GM21423 (cell line): ENCODE results near the gene NDUFAB1.
"Not testable (repeated sequence)": the region's sequence is repeated elsewhere in the genome, so short reads cannot be mapped to it uniquely, and the experiment has no call there.

ENCODE experiments used
- ATAC-seq: cut with Tn5 transposase; IDR thresholded peaks from one replicate; pipeline ENCODE4 v1.9.1; 2021; ENCODE audit warnings: mild to moderate bottlenecking, moderate library complexity; ENCODE audit not compliant: unreplicated experiment

Gene NDUFAB1

GRCh38 chr16:23595951-23596720, at the start of gene NDUFAB1:
Gene NDUFAB1 (minus strand): TSS chr16:23596316. CDS start chr16:23596290, 26 bp downstream.
- ATAC-seq, result peak; percentile 92

- ATAC-seq, result no peak
These were observed 46.2 kb upstream of the NDUFAB1 start for GRCh38 chr16:23642246-23642774.

GRCh38 chr16:23640931-23641765, 45.0 kb upstream of the NDUFAB1 start, which contains the start of the genes DCTN5 and PALB2:
Gene DCTN5 (plus strand): TSS chr16:23641466. CDS start chr16:23641543, 77 bp downstream.
Gene PALB2 (minus strand): TSS chr16:23641310. CDS start chr16:23641157, 153 bp downstream.
- peak; percentile 95 for ATAC-seq

GRCh38 chr16:23640615-23640930, 44.5 kb upstream of the NDUFAB1 start:
- no peak for ATAC-seq

- no peak for ATAC-seq
These were observed 39.8 kb upstream of the NDUFAB1 start for GRCh38 chr16:23635958-23636357.

GRCh38 chr16:23634461-23635036, 38.4 kb upstream of the NDUFAB1 start:
- no peak for ATAC-seq

GRCh38 chr16:23631874-23632273, 35.8 kb upstream of the NDUFAB1 start:
- not testable (repeated sequence) for ATAC-seq

GRCh38 chr16:23629516-23629915, 33.4 kb upstream of the NDUFAB1 start:
- ATAC-seq, result no peak

GRCh38 chr16:23624092-23624491, 28.0 kb upstream of the NDUFAB1 start:
- ATAC-seq, result no peak

GRCh38 chr16:23615805-23616204, 19.7 kb upstream of the NDUFAB1 start:
- ATAC-seq, result no peak

- no peak for ATAC-seq
These were observed 15.8 kb upstream of the NDUFAB1 start for GRCh38 chr16:23611936-23612335.

GRCh38 chr16:23610905-23611304, 14.8 kb upstream of the NDUFAB1 start:
- ATAC-seq, result not testable (repeated sequence)

- ATAC-seq, result no peak
These were observed 13.8 kb upstream of the NDUFAB1 start for GRCh38 chr16:23609929-23610328.

GRCh38 chr16:23608194-23608593, 12.1 kb upstream of the NDUFAB1 start:
- ATAC-seq, result no peak

GRCh38 chr16:23607726-23608125, 11.6 kb upstream of the NDUFAB1 start:
- ATAC-seq, result no peak

GRCh38 chr16:23597003-23597756, 1.1 kb upstream of the NDUFAB1 start:
- ATAC-seq, result no peak

- ATAC-seq, result peak; percentile 7
These were observed 718 bp downstream of the NDUFAB1 start for GRCh38 chr16:23595246-23595950.

- ATAC-seq, result no peak
These were observed 1.9 kb downstream of the NDUFAB1 start for GRCh38 chr16:23594186-23594585.

GRCh38 chr16:23590181-23590580, 5.9 kb downstream of the NDUFAB1 start:
- ATAC-seq, result no peak

GRCh38 chr16:23587726-23588125, 8.4 kb downstream of the NDUFAB1 start:
- no peak for ATAC-seq
